CD14-positive monocyte (primary cell): ENCODE data around the gene GAPVD1. TPM values are rescaled to one million over a fixed set of nuclear protein-coding genes. Genes with fewer than 3 reads are reported as not detected.

Experiments used
- DNase-seq, 3 donors: peaks; one replicate each; pipeline ENCODE4 v3.0.0-alpha.2; 2011 to 2022
- H2AFZ ChIP-seq: 2 replicates; pipeline ENCODE4 v1.6.0; 2012; ENCODE audit warnings: mild to moderate bottlenecking, low read depth, low read length, inconsistent platforms; ENCODE audit not compliant: insufficient read depth, poor library complexity, severe bottlenecking
- H3K27ac ChIP-seq, 2 donors: 1 replicate in 1 of 2; 2 replicates in 1 of 2; pipeline ENCODE4 v1.5.1; 2012 to 2013; ENCODE audit warnings: low read length in 2 of 2, control low read depth in 1 of 2, inconsistent platforms in 1 of 2, low read depth in 1 of 2, mild to moderate bottlenecking in 1 of 2
- H3K27me3 ChIP-seq, 2 donors: one replicate each; pipeline versions ENCODE4 v1.6.0 to v1.6.1; 2011 to 2013; ENCODE audit warnings: low read length in 2 of 2; ENCODE audit not compliant: control insufficient read depth in 2 of 2, insufficient read depth in 2 of 2
- H3K36me3 ChIP-seq, 2 donors: replicated peaks in 1 of 2; 1 replicate in 1 of 2; 2 replicates in 1 of 2; pipeline versions ENCODE4 v1.5.1 to v1.6.1; 2012 to 2013; ENCODE audit warnings: low read length in 2 of 2, control low read depth in 1 of 2, inconsistent platforms in 1 of 2, mild to moderate bottlenecking in 1 of 2; ENCODE audit not compliant: insufficient read depth in 2 of 2, control insufficient read depth in 1 of 2
- H3K4me1 ChIP-seq, 2 donors: 1 replicate in 1 of 2; 2 replicates in 1 of 2; pipeline versions ENCODE4 v1.5.1 to v1.6.1; 2012 to 2013; ENCODE audit warnings: low read length in 2 of 2, control low read depth in 1 of 2, inconsistent platforms in 1 of 2, mild to moderate bottlenecking in 1 of 2, moderate library complexity in 1 of 2; ENCODE audit not compliant: insufficient read depth in 2 of 2, control insufficient read depth in 1 of 2
- H3K4me2 ChIP-seq: replicated peaks from 2 replicates; pipeline ENCODE3; 2012; ENCODE audit warnings: low read length, moderate library complexity, mild to moderate bottlenecking; ENCODE audit not compliant: poor library complexity, severe bottlenecking; ENCODE audit errors: extremely low read depth
- H3K4me3 ChIP-seq, 3 experiments: fragments of 200-600 bp in 1 of 3; sonication (generic) in 1 of 3; replicated peaks in 1 of 3; 1 replicate in 2 of 3; 2 replicates in 1 of 3; pipeline ENCODE4 v1.5.1; 2011 to 2013; ENCODE audit warnings: low read length in 3 of 3, mild to moderate bottlenecking in 3 of 3, control low read depth in 2 of 3, low read depth in 2 of 3, inconsistent platforms in 1 of 3, moderate library complexity in 1 of 3
- H3K79me2 ChIP-seq: 2 replicates; pipeline ENCODE4 v1.6.0; 2012; ENCODE audit warnings: mild to moderate bottlenecking, control low read depth, inconsistent platforms, low read length, moderate library complexity; ENCODE audit not compliant: insufficient read depth
- H3K9ac ChIP-seq: 2 replicates; pipeline ENCODE4 v1.6.0; 2017; ENCODE audit warnings: low read length, mild to moderate bottlenecking; ENCODE audit not compliant: insufficient read depth, poor library complexity, severe bottlenecking
- H3K9me3 ChIP-seq, 2 donors: replicated peaks in 1 of 2; 1 replicate in 1 of 2; 2 replicates in 1 of 2; pipeline versions ENCODE4 v1.5.1 to v1.6.1; 2012 to 2013; ENCODE audit warnings: low read length in 2 of 2, control low read depth in 1 of 2; ENCODE audit not compliant: control insufficient read depth in 1 of 2, insufficient read depth in 1 of 2
- H4K20me1 ChIP-seq: 2 replicates; pipeline ENCODE4 v1.6.0; 2012; ENCODE audit warnings: mild to moderate bottlenecking, low read length, control low read depth, moderate library complexity; ENCODE audit not compliant: insufficient read depth
- H3K27ac Mint-ChIP-seq, 7 donors: one replicate each; pipeline ENCODE4 v1.8.0; 2020; ENCODE audit warnings: mild to moderate bottlenecking in 7 of 7, mixed read lengths in 7 of 7, moderate library complexity in 6 of 7, inconsistent platforms in 2 of 7
- H3K27me3 Mint-ChIP-seq, 3 donors: one replicate each; pipeline ENCODE4 v1.8.0; 2021 to 2022; ENCODE audit warnings: low read depth in 3 of 3, mild to moderate bottlenecking in 3 of 3, mixed read lengths in 3 of 3, moderate library complexity in 3 of 3, inconsistent platforms in 1 of 3
- H3K36me3 Mint-ChIP-seq, 2 donors: one replicate each; pipeline ENCODE4 v1.8.0; 2020; ENCODE audit warnings: mixed read lengths in 2 of 2, inconsistent platforms in 1 of 2, mild to moderate bottlenecking in 1 of 2
- H3K4me1 Mint-ChIP-seq: one replicate; pipeline ENCODE4 v1.8.0; 2020; ENCODE audit warnings: mild to moderate bottlenecking, mixed read lengths
- H3K4me3 Mint-ChIP-seq, 2 donors: one replicate each; pipeline ENCODE4 v1.8.0; 2020; ENCODE audit warnings: mild to moderate bottlenecking in 2 of 2, mixed read lengths in 2 of 2, moderate library complexity in 1 of 2
- H3K9me3 Mint-ChIP-seq, 7 donors: one replicate each; pipeline ENCODE4 v1.8.0; 2020 to 2022; ENCODE audit warnings: mixed read lengths in 7 of 7, mild to moderate bottlenecking in 6 of 7, moderate library complexity in 6 of 7, inconsistent platforms in 2 of 7
- CTCF ChIP-seq: fragments of 200-600 bp; IDR thresholded peaks from one replicate; pipeline ENCODE4 v1.8.0; 2022; ENCODE audit warnings: antibody characterized with exemption, mild to moderate bottlenecking
- WGBS: methylation state at CpG from one replicate; pipeline ENCODE4 v1.1.5; 2013; ENCODE audit warnings: missing lambda C conversion rate; ENCODE audit not compliant: insufficient coverage; 5-methylcytosine and 5-hydroxymethylcytosine counted together
- intact Hi-C, 2 donors: fragments of 100-400 bp; cut with micrococcal nuclease; formaldehyde crosslinking; loops; one replicate each; pipeline versions ENCODE4 v1.15.0 to v1.15.1; 2023
- polyA plus RNA-seq, 3 donors: library from polyadenylated mRNA; depleted of rRNA in 1 of 3; unstranded in 2 of 3; stranded (reverse) in 1 of 3; fragments of 300-500 nt in 2 of 3; fragments of >200 nt in 1 of 3; fragmentation: Illumina TruSeq in 2 of 3; gene quantifications; 1 replicate in 2 of 3; 2 replicates in 1 of 3; pipeline ENCODE4 v1.2.3, GENCODE V29; 2012 to 2021

The GAPVD1 gene
- polyA plus RNA-seq, 3 donors = 18.7 to 49.2 (median 30.5) TPM

- Histone ChIP-seq H3K27me3 (no peaks in the 10 kb centered on the region), H3K4me2 (no peak overlapping the region), H3K9ac (no peak overlapping the region), H3K4me3 (no peak overlapping the region), H3K36me3 (peaks cover 96 to 100% of the 10 kb centered on the region in 2 donors), H3K9me3 (no peaks in the 10 kb centered on the region), H3K79me2 (no peaks in the 10 kb centered on the region), H2AFZ (no peak overlapping the region), H3K4me1 (no peaks in the 10 kb centered on the region), H4K20me1 (no peaks in the 10 kb centered on the region), H3K27ac (no peak overlapping the region)
- Mint-ChIP-seq H3K27me3 (peaks cover 0 to 2% (median 0%) of the 10 kb centered on the region in 3 donors), H3K4me3 (no peak overlapping the region), H3K27ac (peak overlapping the region in 1 of 7 donors; percentile 72), H3K9me3 (no peaks in the 10 kb centered on the region), H3K36me3 (peaks cover 85 to 99% of the 10 kb centered on the region in 2 donors), H3K4me1 (no peaks in the 10 kb centered on the region)
- WGBS = no CpG with 5 or more reads among the region's 1 CpG
- intact Hi-C loops = no loop called here
- no peak for DNase-seq
- no peak for TF ChIP-seq CTCF
Measured at GRCh38 chr9:125359011-125359410, 97.4 kb downstream of the GAPVD1 start.

- H3K4me1 ChIP-seq = no peaks in the 10 kb centered on the region
- DNase-seq = no peak
- WGBS = 94% methylated on average over 2 of the region's 2 CpGs
Measured at GRCh38 chr9:125360601-125361000, 99.0 kb downstream of the GAPVD1 start.

More at GRCh38 chr9:125360601-125361000, 99.0 kb downstream of the GAPVD1 start:
- Histone ChIP-seq H3K79me2 (no peaks in the 10 kb centered on the region), H3K4me3 (no peak overlapping the region), H3K4me2 (no peak overlapping the region), H3K9me3 (no peaks in the 10 kb centered on the region), H3K9ac (no peak overlapping the region), H3K27me3 (no peaks in the 10 kb centered on the region), H2AFZ (no peak overlapping the region), H3K27ac (no peak overlapping the region), H3K36me3 (peaks cover 93 to 99% of the 10 kb centered on the region in 2 donors), H4K20me1 (no peaks in the 10 kb centered on the region)
- Mint-ChIP-seq H3K4me3 (no peak overlapping the region), H3K36me3 (peaks cover 84 to 99% of the 10 kb centered on the region in 2 donors), H3K27ac (peak overlapping the region in 1 of 7 donors; percentile 6), H3K27me3 (peaks cover 0 to 2% (median 0%) of the 10 kb centered on the region in 3 donors), H3K4me1 (no peaks in the 10 kb centered on the region), H3K9me3 (no peaks in the 10 kb centered on the region)
- no peak for TF ChIP-seq CTCF
- intact Hi-C loops = no loop called here
